Measurements from ENCODE around the gene ZNF710.
"Not testable (repeated sequence)": the region's sequence is repeated elsewhere in the genome, so short reads cannot be mapped to it uniquely, and the experiment has no call there.

- not testable (repeated sequence) for TF ChIP-seq POLR2AphosphoS5 (IDR thresholded peaks at IDR 0.05); CTCF (IDR thresholded peaks at IDR 0.05 in 8 of 11, conservative IDR thresholded peaks at IDR 0.05 in 3 of 11); POLR2A (IDR thresholded peaks at IDR 0.05)
Observed at GRCh38 chr15:90070623-90071022, 69.5 kb downstream of the ZNF710 start.
